CD4-positive, alpha-beta T cell treated with Interleukin-12 subunit alpha and Interleukin-12 subunit beta, for 1 hour (primary cell): ENCODE measurements around the gene PPDPF.

Source experiments
- DNase-seq: peaks from one replicate; pipeline ENCODE4 v3.0.0-alpha.2; 2020

The PPDPF gene

GRCh38 chr20:63539092-63539430 is 18.5 kb downstream of the PPDPF start:
- DNase-seq, result no peak

- no peak for DNase-seq
These were observed 19.1 kb downstream of the PPDPF start for GRCh38 chr20:63539441-63540370.

- no peak for DNase-seq
These were observed 20.0 kb downstream of the PPDPF start for GRCh38 chr20:63540417-63541186.

- no peak for DNase-seq
These were observed 20.8 kb downstream of the PPDPF start for GRCh38 chr20:63541371-63541770.

GRCh38 chr20:63542031-63542559 is 21.5 kb downstream of the PPDPF start:
- DNase-seq, result no peak

GRCh38 chr20:63542696-63543095 is 22.1 kb downstream of the PPDPF start:
- DNase-seq, result no peak

GRCh38 chr20:63543131-63543530 is 22.6 kb downstream of the PPDPF start:
- DNase-seq, result no peak

- no peak for DNase-seq
These were observed 23.2 kb downstream of the PPDPF start for GRCh38 chr20:63543733-63544132.

GRCh38 chr20:63544241-63544957 is 23.8 kb downstream of the PPDPF start:
- DNase-seq, result no peak

- DNase-seq, result no peak
These were observed 24.5 kb downstream of the PPDPF start for GRCh38 chr20:63544958-63545516.

GRCh38 chr20:63545814-63546213 is 25.2 kb downstream of the PPDPF start:
- no peak for DNase-seq

- no peak for DNase-seq
These were observed 25.8 kb downstream of the PPDPF start for GRCh38 chr20:63546256-63546955.

- no peak for DNase-seq
These were observed 26.6 kb downstream of the PPDPF start for GRCh38 chr20:63546956-63547724.

- no peak for DNase-seq
These were observed 27.3 kb downstream of the PPDPF start, which contains the start of gene SRMS for GRCh38 chr20:63547725-63548480. TSS of gene SRMS (minus strand) at chr20:63547749. CDS start at chr20:63547463, 286 bp downstream.

GRCh38 chr20:63548542-63548941 is 28.0 kb downstream of the PPDPF start:
- DNase-seq, result no peak

GRCh38 chr20:63549019-63549418 is 28.5 kb downstream of the PPDPF start:
- no peak for DNase-seq

GRCh38 chr20:63549679-63550282 is 29.2 kb downstream of the PPDPF start:
- DNase-seq, result no peak

- no peak for DNase-seq
These were observed 30.5 kb downstream of the PPDPF start for GRCh38 chr20:63551068-63551467.

GRCh38 chr20:63552481-63553249 is 32.1 kb downstream of the PPDPF start:
- peak; percentile 71 for DNase-seq
